Transverse colon (tissue), 4 donors: Measurements from ENCODE around the gene LMLN. TPM values are rescaled to one million over a fixed set of nuclear protein-coding genes. Genes with fewer than 3 reads are reported as not detected.
"Not testable (repeated sequence)": the region's sequence is repeated elsewhere in the genome, so short reads cannot be mapped to it uniquely, and the experiment has no call there.

Experiments used
- DNase-seq: peaks from one replicate; pipeline ENCODE4 v3.0.0-alpha.2; 2019
- H3K27ac ChIP-seq, 4 donors: fragments of 200-600 bp; sonication (generic); 2 replicates each; pipeline ENCODE4 v1.5.1; 2016 to 2018; ENCODE audit warnings: inconsistent platforms in 4 of 4
- H3K27me3 ChIP-seq: fragments of 200-600 bp; sonication (generic); 2 replicates; pipeline ENCODE4 v1.5.1; 2017; ENCODE audit warnings: inconsistent platforms
- H3K36me3 ChIP-seq, 4 donors: fragments of 200-600 bp; sonication (generic); 2 replicates each; pipeline ENCODE4 v1.5.1; 2017 to 2019; ENCODE audit warnings: inconsistent platforms in 4 of 4
- H3K4me1 ChIP-seq, 4 donors: fragments of 200-600 bp; sonication (generic); 2 replicates each; pipeline ENCODE4 v1.5.1; 2017 to 2020; ENCODE audit warnings: inconsistent platforms in 4 of 4
- H3K4me3 ChIP-seq, 4 donors: fragments of 200-600 bp; sonication (generic); 1 replicate in 1 of 4; 2 replicates in 3 of 4; pipeline versions ENCODE4 v1.5.1 to v1.6.1; 2017 to 2019; ENCODE audit warnings: inconsistent platforms in 4 of 4
- H3K9me3 ChIP-seq, 2 donors: fragments of 200-600 bp; sonication (generic); 2 replicates each; pipeline ENCODE4 v1.5.1; 2017 to 2019; ENCODE audit warnings: inconsistent platforms in 2 of 2
- CTCF ChIP-seq, 5 experiments: fragments of 200-600 bp in 3 of 5; fragments of 450-650 bp in 2 of 5; sonication (generic) in 3 of 5; IDR thresholded peaks; 1 replicate in 2 of 5; 2 replicates in 3 of 5; pipeline ENCODE4 v1.5.1; 2016 to 2017; ENCODE audit warnings: antibody characterized with exemption in 5 of 5, inconsistent platforms in 3 of 5, mild to moderate bottlenecking in 2 of 5, moderate library complexity in 1 of 5
- EP300 ChIP-seq: sonication (generic); formaldehyde crosslinking; IDR thresholded peaks from one replicate; pipeline ENCODE4 v1.6.1; 2017; ENCODE audit warnings: antibody characterized with exemption, low read depth
- POLR2A ChIP-seq: fragments of 450-650 bp; IDR thresholded peaks from one replicate; pipeline ENCODE4 v1.6.1; 2016; ENCODE audit warnings: antibody characterized with exemption, mild to moderate bottlenecking, moderate library complexity
- POLR2AphosphoS5 ChIP-seq, 3 donors: sonication (generic); formaldehyde crosslinking; IDR thresholded peaks; one replicate each; pipeline ENCODE4 v1.6.1; 2016; ENCODE audit warnings: antibody characterized with exemption in 3 of 3
- WGBS, 2 donors: methylation state at CpG; one replicate each; pipeline ENCODE4 v1.1.5; 2018; ENCODE audit warnings: low coverage in 1 of 2; 5-methylcytosine and 5-hydroxymethylcytosine counted together
- in situ Hi-C, 4 donors: fragments of 200-750 bp; cut with MboI; loops; one replicate each; pipeline versions ENCODE4 v1.15.0 to v1.15.1; 2017; ENCODE audit warnings: low sequenced_read_pairs in 3 of 4, low pct_ligation_motif_present in 1 of 4, low pct_unique_long_range_greater_than_20kb in 1 of 4
- intact Hi-C: fragments of 100-400 bp; cut with DNase I; formaldehyde crosslinking; loops from one replicate; pipeline ENCODE4 v1.15.1; 2023; ENCODE audit warnings: low total_unique reads
- total RNA-seq, 4 donors: library from RNA; depleted of rRNA; stranded (reverse); fragments of >200 nt; gene quantifications; one replicate each; pipeline ENCODE4 v1.1.0, GENCODE V29; 2016

Gene LMLN
- total RNA-seq, 4 donors from 2014 or later = 1.00 to 11.2 (median 6.4) TPM

GRCh38 chr3:197959500-197959890, 522 bp upstream of the LMLN start:
- in situ Hi-C loops = no loop called here
- Histone ChIP-seq H3K36me3 (peaks cover 0 to 17% (median 8%) of the 10 kb centered on the region in 4 donors), H3K27me3 (no peaks in the 10 kb centered on the region), H3K27ac (peak overlapping the region; percentile 79 to 88 (median 84)), H3K9me3 (no peaks in the 10 kb centered on the region), H3K4me3 (peak overlapping the region; percentile 3 to 84 (median 64)), H3K4me1 (peaks cover 6 to 28% (median 18%) of the 10 kb centered on the region in 4 donors)
- intact Hi-C loops = no loop called here
- no peak for DNase-seq
- TF ChIP-seq POLR2AphosphoS5 (IDR thresholded peaks at IDR 0.05) (no peak), EP300 (no peak), POLR2A (no peak), CTCF (IDR thresholded peaks at IDR 0.05) (no peak)
- 54 to 58% methylated on average over 6 of the region's 6 CpGs for WGBS, 2 donors

DNA sequence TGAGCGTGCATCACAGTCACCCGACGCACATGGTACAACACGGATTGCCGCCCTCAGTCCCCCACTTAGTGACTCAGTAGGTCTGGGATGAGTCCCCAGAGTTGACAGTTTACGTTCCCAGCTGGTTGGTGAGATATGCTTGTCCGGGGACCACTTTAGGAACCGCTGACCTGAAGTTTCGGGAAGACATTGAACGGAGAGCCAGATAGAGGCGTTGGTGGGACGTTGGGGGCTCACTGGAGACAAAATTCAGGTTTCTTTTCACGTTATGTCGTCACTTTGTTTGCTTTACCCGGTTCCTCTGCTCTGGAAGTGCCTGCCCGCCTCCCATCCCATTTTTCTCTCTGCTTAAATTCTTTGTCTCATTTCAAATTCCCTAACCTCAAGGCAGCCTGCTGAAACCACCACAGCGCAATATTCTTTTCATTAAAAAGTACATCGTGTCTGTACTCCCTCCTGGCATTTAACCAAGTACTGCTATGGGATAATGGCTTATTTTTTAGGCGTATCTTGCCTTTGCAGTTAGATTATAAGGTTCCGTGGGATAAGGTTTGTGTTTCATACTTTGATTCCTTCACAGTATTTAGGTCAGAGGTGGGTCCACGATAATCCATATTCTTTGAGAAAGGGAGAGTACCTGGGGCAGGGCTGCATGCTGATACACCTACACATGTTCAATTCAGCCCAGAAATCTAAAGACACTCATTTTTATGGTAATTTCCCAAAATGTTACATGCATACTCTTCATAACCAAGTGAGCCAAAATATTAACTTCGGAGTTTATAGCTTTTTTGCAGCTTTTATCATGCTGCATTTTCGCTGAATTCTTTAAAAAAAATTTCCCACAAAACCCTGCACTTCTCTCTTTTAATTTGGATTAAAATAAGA, 921 bp downstream of the LMLN start:
- peaks cover 6 to 28% (median 18%) of the 10 kb centered on the region in 4 donors for H3K4me1 ChIP-seq
- peak overlapping the region; percentile 79 to 88 (median 84) for H3K27ac ChIP-seq
- peaks cover 0 to 4% (median under 1%) of the 10 kb centered on the region in 4 donors for H3K36me3 ChIP-seq
- H3K4me3 ChIP-seq = peak overlapping the region; percentile 50 to 84 (median 70)
- no peaks in the 10 kb centered on the region for H3K27me3 ChIP-seq
- 12 to 25% methylated on average over 5 to 23 of the region's 23 CpGs for WGBS, 2 donors
- H3K9me3 ChIP-seq = no peaks in the 10 kb centered on the region
- no peak for DNase-seq
- intact Hi-C loops = no loop called here
- TF ChIP-seq EP300 = no peak
- TF ChIP-seq POLR2AphosphoS5 (IDR thresholded peaks at IDR 0.05) = no peak
- no peak for TF ChIP-seq POLR2A
- no peak for TF ChIP-seq CTCF (IDR thresholded peaks at IDR 0.05)
- in situ Hi-C loops = no loop called here

DNA sequence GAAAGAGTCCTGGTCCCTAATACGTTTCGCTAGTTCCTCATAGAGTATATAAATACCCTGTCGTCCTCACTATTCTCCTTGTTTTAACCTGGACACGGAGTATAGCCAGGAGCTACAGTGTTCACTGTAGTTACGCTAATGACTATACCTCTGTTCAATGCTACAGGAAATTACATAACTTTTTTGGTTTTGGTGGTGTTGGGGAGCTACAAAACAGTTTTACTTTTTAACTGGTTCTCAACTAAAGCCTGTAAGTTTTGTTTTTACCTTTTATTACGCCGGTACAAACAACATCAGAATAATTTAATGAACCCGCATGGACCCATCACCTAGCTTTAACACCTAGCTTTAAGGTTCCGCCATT, 1.5 kb downstream of the LMLN start:
- no peak for DNase-seq
- Histone ChIP-seq H3K4me3 (no peak overlapping the region), H3K27ac (no peak overlapping the region), H3K9me3 (no peaks in the 10 kb centered on the region), H3K4me1 (peaks cover 6 to 28% (median 18%) of the 10 kb centered on the region in 4 donors), H3K36me3 (no peaks in the 10 kb centered on the region), H3K27me3 (no peaks in the 10 kb centered on the region)
- WGBS, 2 donors = 74 to 82% methylated on average over 8 to 9 of the region's 9 CpGs
- intact Hi-C loops = no loop called here
- in situ Hi-C loops = no loop called here
- TF ChIP-seq CTCF (IDR thresholded peaks at IDR 0.05) (no peak), EP300 (no peak), POLR2A (no peak), POLR2AphosphoS5 (IDR thresholded peaks at IDR 0.05) (no peak)

DNA sequence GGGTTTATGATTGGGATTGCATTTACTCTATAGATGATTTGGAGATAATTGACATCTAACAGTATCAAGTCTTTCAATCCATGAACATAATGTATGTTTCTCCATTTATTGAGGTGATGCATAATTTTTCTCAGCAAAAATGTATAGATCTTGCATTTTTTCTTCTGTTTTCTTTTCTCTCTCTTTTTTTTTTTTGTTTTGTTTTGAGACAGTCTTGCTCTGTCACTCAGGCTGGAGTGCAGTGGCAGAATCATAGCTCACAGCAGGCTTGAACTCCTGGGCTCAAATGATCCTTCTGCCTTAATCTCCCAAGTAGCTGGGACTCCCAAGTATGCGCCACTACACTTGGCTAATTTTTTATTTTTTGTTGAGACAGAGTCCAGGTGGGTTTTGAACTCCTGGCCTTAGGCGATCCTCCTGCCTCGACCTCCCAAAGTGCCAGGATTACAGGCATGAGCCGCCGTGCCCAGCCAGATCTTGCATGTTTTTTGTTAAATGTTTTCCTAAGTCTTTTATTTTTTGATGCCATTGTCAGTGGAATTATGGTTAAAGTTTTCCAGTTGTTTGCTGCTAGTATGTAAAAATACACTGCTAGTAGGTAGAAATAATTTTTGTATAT, 3.1 kb downstream of the LMLN start:
- H3K36me3 ChIP-seq = no peaks in the 10 kb centered on the region
- intact Hi-C loops (no loop called here), in situ Hi-C loops (no loop called here)
- no peak for DNase-seq
- no peaks in the 10 kb centered on the region for H3K27me3 ChIP-seq
- peaks cover 4 to 12% of the 10 kb centered on the region in 2 donors for H3K9me3 ChIP-seq
- H3K4me1 ChIP-seq = peaks cover 6 to 23% (median 17%) of the 10 kb centered on the region in 4 donors
- TF ChIP-seq POLR2AphosphoS5 (IDR thresholded peaks at IDR 0.05) (no peak), EP300 (no peak)
- 85 to 91% methylated on average over 4 to 5 of the region's 5 CpGs for WGBS, 2 donors
- H3K27ac ChIP-seq = no peak overlapping the region
- no peak overlapping the region for H3K4me3 ChIP-seq

DNA sequence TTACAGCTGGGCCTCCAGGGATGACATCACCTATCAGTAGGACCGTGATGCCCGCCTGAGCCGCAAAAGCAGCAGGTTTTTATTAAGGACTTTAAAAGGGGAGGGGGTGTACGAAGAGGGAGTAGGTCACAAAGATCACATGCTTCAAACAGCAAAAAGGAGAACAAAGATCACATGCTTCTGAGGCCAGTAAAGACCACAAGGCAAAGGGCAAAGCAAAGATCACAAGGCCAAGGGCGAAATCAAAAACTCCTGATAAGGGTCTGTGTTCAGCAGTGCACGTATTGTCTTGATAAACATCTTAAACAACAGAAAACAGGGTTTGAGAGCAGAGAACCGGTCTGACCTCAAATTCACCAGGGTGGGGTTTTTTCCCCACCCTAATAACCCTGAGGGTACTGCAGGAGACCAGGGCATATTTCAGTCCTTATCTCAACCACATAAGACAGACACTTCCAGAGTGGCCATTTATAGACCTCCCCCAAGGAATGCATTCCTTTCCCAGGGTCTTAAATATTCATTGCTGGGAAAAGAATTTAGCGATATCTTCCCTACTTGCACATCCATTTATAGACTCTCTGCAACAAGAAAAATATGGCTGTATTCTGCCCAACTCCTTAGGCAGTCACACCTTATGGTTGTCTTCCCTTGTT, 7.4 kb downstream of the LMLN start:
- DNase-seq, H3K36me3 ChIP-seq, H3K4me1 ChIP-seq, in situ Hi-C loops, H3K27me3 ChIP-seq, H3K4me3 ChIP-seq, intact Hi-C loops, H3K27ac ChIP-seq: not testable (repeated sequence)
- WGBS, 2 donors = 90 to 96% methylated on average over 7 to 8 of the region's 8 CpGs
- peaks cover 6 to 15% of the 10 kb centered on the region in 2 donors for H3K9me3 ChIP-seq
